GM12878 (cell line): Measurements from ENCODE around the gene ADH6. TPM values are rescaled to one million over a fixed set of nuclear protein-coding genes. Genes with fewer than 3 reads are reported as not detected.

ENCODE experiments used
- ATAC-seq: fragments of 200-7000 bp; cut with Tn5 transposase; 3 replicates; pipeline ENCODE4 v1.9.1; 2020; ENCODE audit warnings: mild to moderate bottlenecking, moderate library complexity
- BruUV-seq: library from RNA; stranded (reverse); fragments of 400-500 nt; replicated peaks from 2 replicates; lab custom pipeline; 2021; lab: Mats Ljungman, UMichigan
- CTCF ChIA-PET: fragments of 300-600 bp; sonication (Branson Sonifier 250); formaldehyde crosslinking; extraction: SDS; loops from one replicate; lab custom pipeline; 2021; ENCODE audit warnings: inconsistent platforms; lab: Yijun Ruan, JAX
- POLR2A ChIA-PET: fragments of 350-600 bp; formaldehyde crosslinking; extraction: SDS; loops from one replicate; lab custom pipeline; 2021; ENCODE audit warnings: inconsistent platforms; lab: Charles Lee
- RAD21 ChIA-PET: fragments of 300-600 bp; sonication (Branson Sonifier 250); formaldehyde crosslinking; loops from one replicate; lab custom pipeline; 2023; ENCODE audit warnings: antibody characterized with exemption; ENCODE audit not compliant: unreplicated experiment; lab: Charles Lee
- SMC1A ChIA-PET: fragments of 300-600 bp; sonication (Branson Sonifier 250); formaldehyde crosslinking; loops from one replicate; lab custom pipeline; 2023; ENCODE audit not compliant: unreplicated experiment, uncharacterized antibody; lab: Charles Lee
- DNase-seq: peaks from one replicate; pipeline ENCODE4 v3.0.0-alpha.2; 2011; ENCODE audit warnings: low read depth, low spot score
- FAIRE-seq: peaks from 3 replicates; lab custom pipeline; 2011; peaks lifted over from hg19 to GRCh38; lab: Jason Lieb, UNC
- H2AFZ ChIP-seq: 2 replicates; pipeline ENCODE4 v1.6.0; 2011; ENCODE audit warnings: low read depth, low read length, control low read depth; ENCODE audit not compliant: control insufficient read depth
- H3K27ac ChIP-seq: 2 replicates; pipeline ENCODE4 v1.5.1; 2011; ENCODE audit warnings: control low read depth; ENCODE audit not compliant: control insufficient read depth, insufficient read depth
- H3K27me3 ChIP-seq, 2 experiments: replicated peaks in 1 of 2; 2 replicates each; pipeline versions ENCODE4 v1.6.0 to v1.6.1; 2011; ENCODE audit warnings: low read length in 1 of 2; ENCODE audit not compliant: control insufficient read depth in 2 of 2, insufficient read depth in 2 of 2
- H3K36me3 ChIP-seq, 2 experiments: 2 replicates each; pipeline ENCODE4 v1.5.1; 2011; ENCODE audit warnings: low read length in 1 of 2; ENCODE audit not compliant: control insufficient read depth in 2 of 2, insufficient read depth in 2 of 2
- H3K4me1 ChIP-seq: 2 replicates; pipeline ENCODE4 v1.6.1; 2011; ENCODE audit warnings: mild to moderate bottlenecking, low read length, moderate library complexity, mixed read lengths; ENCODE audit not compliant: control insufficient read depth, insufficient read depth
- H3K4me2 ChIP-seq: 2 replicates; pipeline ENCODE4 v1.6.0; 2011; ENCODE audit warnings: control low read depth; ENCODE audit not compliant: control insufficient read depth, insufficient read depth
- H3K4me3 ChIP-seq: fragments of 200-600 bp; sonication (generic); 2 replicates; pipeline ENCODE4 v1.5.1; 2016
- H3K79me2 ChIP-seq: 2 replicates; pipeline ENCODE4 v1.6.0; 2011; ENCODE audit warnings: low read length; ENCODE audit not compliant: control insufficient read depth, insufficient read depth
- H3K9ac ChIP-seq: 2 replicates; pipeline ENCODE4 v1.8.0; 2011; ENCODE audit warnings: low read length, control low read depth, mixed read lengths; ENCODE audit not compliant: control insufficient read depth, insufficient read depth
- H3K9me3 ChIP-seq: replicated peaks from 3 replicates; pipeline ENCODE4 v1.5.1; 2011; ENCODE audit warnings: mild to moderate bottlenecking, low read length; ENCODE audit not compliant: control insufficient read depth, insufficient read depth
- H4K20me1 ChIP-seq: 2 replicates; pipeline ENCODE4 v1.6.0; 2011; ENCODE audit not compliant: control insufficient read depth, insufficient read depth
- CHD2 ChIP-seq: IDR thresholded peaks from 2 replicates; pipeline ENCODE4 v1.6.1; 2011; ENCODE audit warnings: low read depth, low read length, improper control_type of control experiment, borderline replicate concordance
- DPF2 ChIP-seq: fragments of 450-650 bp; IDR thresholded peaks from 2 replicates; pipeline ENCODE4 v1.6.1; 2017; ENCODE audit warnings: mild to moderate bottlenecking
- HDAC2 ChIP-seq: fragments of 200-600 bp; sonication (generic); IDR thresholded peaks from 2 replicates; pipeline ENCODE4 v1.6.1; 2017
- IKZF1 ChIP-seq: fragments of 450-650 bp; conservative IDR thresholded peaks from 2 replicates; pipeline ENCODE4 v1.6.1; 2017; ENCODE audit warnings: antibody characterized with exemption, mild to moderate bottlenecking
- IRF5 ChIP-seq: fragments of 450-650 bp; IDR thresholded peaks from 2 replicates; pipeline ENCODE4 v1.6.1; 2017; ENCODE audit warnings: borderline replicate concordance
- JUNB ChIP-seq: IDR thresholded peaks from 2 replicates; pipeline ENCODE4 v1.6.1; 2016; ENCODE audit warnings: antibody characterized with exemption, mild to moderate bottlenecking
- NFYB ChIP-seq: IDR thresholded peaks from 2 replicates; pipeline ENCODE4 v1.6.1; 2011; ENCODE audit warnings: low read depth, mild to moderate bottlenecking, low read length, improper control_type of control experiment, moderate library complexity; ENCODE audit not compliant: insufficient read depth
- RAD21 ChIP-seq: IDR thresholded peaks from 2 replicates; pipeline ENCODE4 v1.6.1; 2011; ENCODE audit warnings: mild to moderate bottlenecking, low read depth, low read length, moderate library complexity; ENCODE audit not compliant: insufficient read depth
- RBBP5 ChIP-seq: fragments of 200-600 bp; sonication (generic); conservative IDR thresholded peaks from 2 replicates; pipeline ENCODE4 v1.6.1; 2016
- SIN3A ChIP-seq: IDR thresholded peaks from 2 replicates; pipeline ENCODE4 v1.6.1; 2012; ENCODE audit warnings: low read depth, low read length, improper control_type of control experiment
- SREBF1 ChIP-seq: IDR thresholded peaks from 2 replicates; pipeline ENCODE4 v1.6.1; 2012; ENCODE audit warnings: mild to moderate bottlenecking, low read length
- TARDBP ChIP-seq: IDR thresholded peaks from 2 replicates; pipeline ENCODE4 v1.6.1; 2016; ENCODE audit warnings: borderline replicate concordance
- TCF3 ChIP-seq: IDR thresholded peaks from 2 replicates; pipeline ENCODE4 v1.6.1; 2012; ENCODE audit warnings: low read depth, mild to moderate bottlenecking, low read length, borderline replicate concordance; ENCODE audit not compliant: insufficient read depth
- USF1 ChIP-seq: IDR thresholded peaks from 2 replicates; pipeline ENCODE4 v1.6.1; 2011; ENCODE audit warnings: borderline replicate concordance, low read depth, mild to moderate bottlenecking, moderate library complexity, mixed read lengths, low read length; ENCODE audit not compliant: insufficient read depth; ENCODE audit errors: extremely low read length
- ZBTB4 ChIP-seq: fragments of 450-650 bp; formaldehyde crosslinking; IDR thresholded peaks from 2 replicates; pipeline ENCODE4 v1.4.0; 2022; ENCODE audit warnings: mild to moderate bottlenecking, moderate library complexity
- ZNF274 ChIP-seq: IDR thresholded peaks from one replicate; pipeline ENCODE4 v1.8.0; 2011; ENCODE audit not compliant: insufficient read length, insufficient read depth
- WGBS: methylation state at CpG from one replicate; pipeline ENCODE4 v1.1.6; 2016; ENCODE audit warnings: low lambda C conversion rate; ENCODE audit not compliant: insufficient replicate concordance, insufficient coverage; ENCODE audit errors: missing lambda C conversion rate; 5-methylcytosine and 5-hydroxymethylcytosine counted together
- in situ Hi-C: fragments of 300-500 bp; cut with MboI; formaldehyde crosslinking; loops from 9 replicates; pipeline ENCODE4 v1.14.3; 2018; ENCODE audit warnings: mixed read lengths
- intact Hi-C: fragments of 100-400 bp; cut with micrococcal nuclease; formaldehyde crosslinking; loops from one replicate; pipeline ENCODE4 v1.14.2; 2022; ENCODE audit not compliant: unreplicated experiment
- polyA plus RNA-seq, 11 experiments: library from polyadenylated mRNA; depleted of rRNA in 4 of 11; unstranded in 6 of 11; stranded (reverse) in 5 of 11; fragments of >200 nt; fragmentation: Nextera tagmentation in 4 of 11; fragmentation: Illumina TruSeq in 1 of 11; extraction: Ambion mirVana in 4 of 11; extraction: Trizol in 1 of 11; gene quantifications; 1 replicate in 1 of 11; 2 replicates in 10 of 11; pipeline versions ENCODE4 v1.2.1 to v1.2.3, GENCODE V29; 2011 to 2016; ENCODE audit warnings: inconsistent platforms in 2 of 11, missing spikeins in 2 of 11, low read depth in 1 of 11
- total RNA-seq, 4 experiments: library from RNA; depleted of rRNA in 3 of 4; stranded (reverse); fragments of >200 nt in 3 of 4; fragmentation: Illumina TruSeq in 1 of 4; extraction: Trizol in 1 of 4; gene quantifications; 2 replicates each; pipeline versions ENCODE4 v1.2.1 to v1.2.3, GENCODE V29; 2013 to 2021
- TF ChIP-seq, protein P1 (sequence below): fragments of 450-650 bp; IDR thresholded peaks from 2 replicates; pipeline ENCODE4 v1.6.1; 2016; ENCODE audit warnings: mild to moderate bottlenecking, moderate library complexity, borderline replicate concordance

Gene ADH6
- total and polyA plus RNA-seq, 10 of the 15 experiments (the other 5 are each of a cell fraction or from before 2014, with no cell fraction given), result 0.03 to 0.16 TPM; not detected in 8

GRCh38 chr4:99165978-99166377 lies 53.1 kb downstream of the ADH6 start:
- WGBS, result 0% methylated on average over 1 of the region's 1 CpG
- no peaks in the 10 kb centered on the region for H3K79me2 ChIP-seq
- no peak overlapping the region for H3K9ac ChIP-seq
- H3K4me3 ChIP-seq, result no peak overlapping the region
- no peaks in the 10 kb centered on the region for H4K20me1 ChIP-seq
- ATAC-seq, result no peak
- intact Hi-C loops, result no loop called here
- no peaks in the 10 kb centered on the region for H3K27me3 ChIP-seq
- POLR2A ChIA-PET, result no interaction called here
- no peak for FAIRE-seq
- CTCF ChIA-PET, result no interaction called here
- no peak overlapping the region for H2AFZ ChIP-seq
- no peak for DNase-seq
- H3K27ac ChIP-seq, result no peak overlapping the region
- no peak overlapping the region for H3K4me2 ChIP-seq
- H3K4me1 ChIP-seq, result no peaks in the 10 kb centered on the region
- in situ Hi-C loops, result no loop called here
- H3K9me3 ChIP-seq, result no peaks in the 10 kb centered on the region
- SMC1A ChIA-PET, result no interaction called here
- no peaks in the 10 kb centered on the region for H3K36me3 ChIP-seq
- RAD21 ChIA-PET, result interaction anchor here (1.1 kb wide), 1 partner anchor 171 kb away, joined by 3 read pairs; the partner anchor contains the start of gene METAP1
- no TSS peak for BruUV-seq
- no peak for TF ChIP-seq USF1
- no peak for TF ChIP-seq DPF2
- no peak for TF ChIP-seq SIN3A
- TF ChIP-seq JUNB, result no peak
- TF ChIP-seq RBBP5, result no peak
- TF ChIP-seq SREBF1, result no peak
- TF ChIP-seq, protein P1, sequence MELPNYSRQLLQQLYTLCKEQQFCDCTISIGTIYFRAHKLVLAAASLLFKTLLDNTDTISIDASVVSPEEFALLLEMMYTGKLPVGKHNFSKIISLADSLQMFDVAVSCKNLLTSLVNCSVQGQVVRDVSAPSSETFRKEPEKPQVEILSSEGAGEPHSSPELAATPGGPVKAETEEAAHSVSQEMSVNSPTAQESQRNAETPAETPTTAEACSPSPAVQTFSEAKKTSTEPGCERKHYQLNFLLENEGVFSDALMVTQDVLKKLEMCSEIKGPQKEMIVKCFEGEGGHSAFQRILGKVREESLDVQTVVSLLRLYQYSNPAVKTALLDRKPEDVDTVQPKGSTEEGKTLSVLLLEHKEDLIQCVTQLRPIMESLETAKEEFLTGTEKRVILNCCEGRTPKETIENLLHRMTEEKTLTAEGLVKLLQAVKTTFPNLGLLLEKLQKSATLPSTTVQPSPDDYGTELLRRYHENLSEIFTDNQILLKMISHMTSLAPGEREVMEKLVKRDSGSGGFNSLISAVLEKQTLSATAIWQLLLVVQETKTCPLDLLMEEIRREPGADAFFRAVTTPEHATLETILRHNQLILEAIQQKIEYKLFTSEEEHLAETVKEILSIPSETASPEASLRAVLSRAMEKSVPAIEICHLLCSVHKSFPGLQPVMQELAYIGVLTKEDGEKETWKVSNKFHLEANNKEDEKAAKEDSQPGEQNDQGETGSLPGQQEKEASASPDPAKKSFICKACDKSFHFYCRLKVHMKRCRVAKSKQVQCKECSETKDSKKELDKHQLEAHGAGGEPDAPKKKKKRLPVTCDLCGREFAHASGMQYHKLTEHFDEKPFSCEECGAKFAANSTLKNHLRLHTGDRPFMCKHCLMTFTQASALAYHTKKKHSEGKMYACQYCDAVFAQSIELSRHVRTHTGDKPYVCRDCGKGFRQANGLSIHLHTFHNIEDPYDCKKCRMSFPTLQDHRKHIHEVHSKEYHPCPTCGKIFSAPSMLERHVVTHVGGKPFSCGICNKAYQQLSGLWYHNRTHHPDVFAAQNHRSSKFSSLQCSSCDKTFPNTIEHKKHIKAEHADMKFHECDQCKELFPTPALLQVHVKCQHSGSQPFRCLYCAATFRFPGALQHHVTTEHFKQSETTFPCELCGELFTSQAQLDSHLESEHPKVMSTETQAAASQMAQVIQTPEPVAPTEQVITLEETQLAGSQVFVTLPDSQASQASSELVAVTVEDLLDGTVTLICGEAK, result no peak
- no peak for TF ChIP-seq NFYB
- TF ChIP-seq TCF3, result no peak
- no peak for TF ChIP-seq RAD21
- no peak for TF ChIP-seq IKZF1
- no peak for TF ChIP-seq ZBTB4 (CRISPR knock-in tag)
- no peak for TF ChIP-seq HDAC2
- no peak for TF ChIP-seq TARDBP
- TF ChIP-seq IRF5, result no peak
- no peak for TF ChIP-seq ZNF274
- no peak for TF ChIP-seq CHD2
